Activated naive CD4-positive, alpha-beta T cell treated with Interleukin-2 at 50 U/mL for 16 hours (primary cell): ENCODE results near the gene AFMID.
"Not testable (repeated sequence)": the region's sequence is repeated elsewhere in the genome, so short reads cannot be mapped to it uniquely, and the experiment has no call there.

Experiments used
- DNase-seq: peaks from one replicate; pipeline ENCODE4 v3.0.0-alpha.2; 2020

AFMID gene

GRCh38 chr17:78186692-78187595 is at the start of gene AFMID, which contains the start of gene TK1:
TSS of gene AFMID (plus strand) at chr17:78187362. CDS start at chr17:78187371, 9 bp downstream.
TSS of gene TK1 (minus strand) at chr17:78187052. CDS start at chr17:78186994, 58 bp downstream.
- DNase-seq = peak; percentile 89

- DNase-seq = peak; percentile 48
Measured at GRCh38 chr17:78137392-78138203, 49.6 kb upstream of the AFMID start.

GRCh38 chr17:78138204-78139060 is 48.7 kb upstream of the AFMID start:
- DNase-seq = no peak

GRCh38 chr17:78139861-78140168 is 47.3 kb upstream of the AFMID start:
- DNase-seq = not testable (repeated sequence)

- DNase-seq = peak; percentile 91
Measured at GRCh38 chr17:78140169-78141051, 46.8 kb upstream of the AFMID start.

GRCh38 chr17:78141437-78142118 is 45.6 kb upstream of the AFMID start:
- no peak for DNase-seq

GRCh38 chr17:78142119-78142861 is 44.9 kb upstream of the AFMID start:
- no peak for DNase-seq

- no peak for DNase-seq
Measured at GRCh38 chr17:78143214-78144146, 43.7 kb upstream of the AFMID start.

GRCh38 chr17:78144147-78144719 is 42.9 kb upstream of the AFMID start:
- DNase-seq = no peak

- no peak for DNase-seq
Measured at GRCh38 chr17:78144736-78145641, 42.2 kb upstream of the AFMID start.

- DNase-seq = no peak
Measured at GRCh38 chr17:78146471-78146869, 40.7 kb upstream of the AFMID start.

- DNase-seq = no peak
Measured at GRCh38 chr17:78146881-78147280, 40.3 kb upstream of the AFMID start.

- DNase-seq = no peak
Measured at GRCh38 chr17:78147315-78147998, 39.7 kb upstream of the AFMID start.

- no peak for DNase-seq
Measured at GRCh38 chr17:78148286-78149016, 38.7 kb upstream of the AFMID start.

- DNase-seq = no peak
Measured at GRCh38 chr17:78151514-78152008, 35.6 kb upstream of the AFMID start.
